CD14-positive monocyte (primary cell): ENCODE data around the gene ROR1. TPM values are rescaled to one million over a fixed set of nuclear protein-coding genes. Genes with fewer than 3 reads are reported as not detected.

Experiments
- DNase-seq, 3 donors: peaks; one replicate each; pipeline ENCODE4 v3.0.0-alpha.2; 2011 to 2022
- H2AFZ ChIP-seq: 2 replicates; pipeline ENCODE4 v1.6.0; 2012; ENCODE audit warnings: mild to moderate bottlenecking, low read depth, low read length, inconsistent platforms; ENCODE audit not compliant: insufficient read depth, poor library complexity, severe bottlenecking
- H3K27ac ChIP-seq, 2 donors: 1 replicate in 1 of 2; 2 replicates in 1 of 2; pipeline ENCODE4 v1.5.1; 2012 to 2013; ENCODE audit warnings: low read length in 2 of 2, control low read depth in 1 of 2, inconsistent platforms in 1 of 2, low read depth in 1 of 2, mild to moderate bottlenecking in 1 of 2
- H3K27me3 ChIP-seq, 2 donors: one replicate each; pipeline versions ENCODE4 v1.6.0 to v1.6.1; 2011 to 2013; ENCODE audit warnings: low read length in 2 of 2; ENCODE audit not compliant: control insufficient read depth in 2 of 2, insufficient read depth in 2 of 2
- H3K36me3 ChIP-seq, 2 donors: replicated peaks in 1 of 2; 1 replicate in 1 of 2; 2 replicates in 1 of 2; pipeline versions ENCODE4 v1.5.1 to v1.6.1; 2012 to 2013; ENCODE audit warnings: low read length in 2 of 2, control low read depth in 1 of 2, inconsistent platforms in 1 of 2, mild to moderate bottlenecking in 1 of 2; ENCODE audit not compliant: insufficient read depth in 2 of 2, control insufficient read depth in 1 of 2
- H3K4me1 ChIP-seq, 2 donors: 1 replicate in 1 of 2; 2 replicates in 1 of 2; pipeline versions ENCODE4 v1.5.1 to v1.6.1; 2012 to 2013; ENCODE audit warnings: low read length in 2 of 2, control low read depth in 1 of 2, inconsistent platforms in 1 of 2, mild to moderate bottlenecking in 1 of 2, moderate library complexity in 1 of 2; ENCODE audit not compliant: insufficient read depth in 2 of 2, control insufficient read depth in 1 of 2
- H3K4me2 ChIP-seq: replicated peaks from 2 replicates; pipeline ENCODE3; 2012; ENCODE audit warnings: low read length, moderate library complexity, mild to moderate bottlenecking; ENCODE audit not compliant: poor library complexity, severe bottlenecking; ENCODE audit errors: extremely low read depth
- H3K4me3 ChIP-seq, 3 experiments: fragments of 200-600 bp in 1 of 3; sonication (generic) in 1 of 3; replicated peaks in 1 of 3; 1 replicate in 2 of 3; 2 replicates in 1 of 3; pipeline ENCODE4 v1.5.1; 2011 to 2013; ENCODE audit warnings: low read length in 3 of 3, mild to moderate bottlenecking in 3 of 3, control low read depth in 2 of 3, low read depth in 2 of 3, inconsistent platforms in 1 of 3, moderate library complexity in 1 of 3
- H3K79me2 ChIP-seq: 2 replicates; pipeline ENCODE4 v1.6.0; 2012; ENCODE audit warnings: mild to moderate bottlenecking, control low read depth, inconsistent platforms, low read length, moderate library complexity; ENCODE audit not compliant: insufficient read depth
- H3K9ac ChIP-seq: 2 replicates; pipeline ENCODE4 v1.6.0; 2017; ENCODE audit warnings: low read length, mild to moderate bottlenecking; ENCODE audit not compliant: insufficient read depth, poor library complexity, severe bottlenecking
- H3K9me3 ChIP-seq, 2 donors: replicated peaks in 1 of 2; 1 replicate in 1 of 2; 2 replicates in 1 of 2; pipeline versions ENCODE4 v1.5.1 to v1.6.1; 2012 to 2013; ENCODE audit warnings: low read length in 2 of 2, control low read depth in 1 of 2; ENCODE audit not compliant: control insufficient read depth in 1 of 2, insufficient read depth in 1 of 2
- H4K20me1 ChIP-seq: 2 replicates; pipeline ENCODE4 v1.6.0; 2012; ENCODE audit warnings: mild to moderate bottlenecking, low read length, control low read depth, moderate library complexity; ENCODE audit not compliant: insufficient read depth
- H3K27ac Mint-ChIP-seq, 7 donors: one replicate each; pipeline ENCODE4 v1.8.0; 2020; ENCODE audit warnings: mild to moderate bottlenecking in 7 of 7, mixed read lengths in 7 of 7, moderate library complexity in 6 of 7, inconsistent platforms in 2 of 7
- H3K27me3 Mint-ChIP-seq, 3 donors: one replicate each; pipeline ENCODE4 v1.8.0; 2021 to 2022; ENCODE audit warnings: low read depth in 3 of 3, mild to moderate bottlenecking in 3 of 3, mixed read lengths in 3 of 3, moderate library complexity in 3 of 3, inconsistent platforms in 1 of 3
- H3K36me3 Mint-ChIP-seq, 2 donors: one replicate each; pipeline ENCODE4 v1.8.0; 2020; ENCODE audit warnings: mixed read lengths in 2 of 2, inconsistent platforms in 1 of 2, mild to moderate bottlenecking in 1 of 2
- H3K4me1 Mint-ChIP-seq: one replicate; pipeline ENCODE4 v1.8.0; 2020; ENCODE audit warnings: mild to moderate bottlenecking, mixed read lengths
- H3K4me3 Mint-ChIP-seq, 2 donors: one replicate each; pipeline ENCODE4 v1.8.0; 2020; ENCODE audit warnings: mild to moderate bottlenecking in 2 of 2, mixed read lengths in 2 of 2, moderate library complexity in 1 of 2
- H3K9me3 Mint-ChIP-seq, 7 donors: one replicate each; pipeline ENCODE4 v1.8.0; 2020 to 2022; ENCODE audit warnings: mixed read lengths in 7 of 7, mild to moderate bottlenecking in 6 of 7, moderate library complexity in 6 of 7, inconsistent platforms in 2 of 7
- CTCF ChIP-seq: fragments of 200-600 bp; IDR thresholded peaks from one replicate; pipeline ENCODE4 v1.8.0; 2022; ENCODE audit warnings: antibody characterized with exemption, mild to moderate bottlenecking
- WGBS: methylation state at CpG from one replicate; pipeline ENCODE4 v1.1.5; 2013; ENCODE audit warnings: missing lambda C conversion rate; ENCODE audit not compliant: insufficient coverage; 5-methylcytosine and 5-hydroxymethylcytosine counted together
- intact Hi-C, 2 donors: fragments of 100-400 bp; cut with micrococcal nuclease; formaldehyde crosslinking; loops; one replicate each; pipeline versions ENCODE4 v1.15.0 to v1.15.1; 2023
- polyA plus RNA-seq, 3 donors: library from polyadenylated mRNA; depleted of rRNA in 1 of 3; unstranded in 2 of 3; stranded (reverse) in 1 of 3; fragments of 300-500 nt in 2 of 3; fragments of >200 nt in 1 of 3; fragmentation: Illumina TruSeq in 2 of 3; gene quantifications; 1 replicate in 2 of 3; 2 replicates in 1 of 3; pipeline ENCODE4 v1.2.3, GENCODE V29; 2012 to 2021

The ROR1 gene
- polyA plus RNA-seq, 3 donors: not detected

- intact Hi-C loops: no loop called here
- H3K36me3 ChIP-seq: no peaks in the 10 kb centered on the region
- H3K9me3 ChIP-seq: no peaks in the 10 kb centered on the region
- no peaks in the 10 kb centered on the region for H3K4me1 ChIP-seq
- Mint-ChIP-seq H3K9me3 (peaks cover 0 to 3% (median 0%) of the 10 kb centered on the region in 7 donors), H3K4me3 (no peak overlapping the region), H3K36me3 (no peaks in the 10 kb centered on the region), H3K27me3 (peaks cover 0 to 4% (median 2%) of the 10 kb centered on the region in 3 donors), H3K4me1 (no peaks in the 10 kb centered on the region), H3K27ac (peak overlapping the region in 3 of 7 donors; percentile 36 to 66 (median 46))
- no peak overlapping the region for H2AFZ ChIP-seq
- WGBS: no CpG with 5 or more reads among the region's 5 CpGs
- H3K27ac ChIP-seq: no peak overlapping the region
- no peak for TF ChIP-seq CTCF
- no peaks in the 10 kb centered on the region for H4K20me1 ChIP-seq
- no peak overlapping the region for H3K9ac ChIP-seq
- H3K79me2 ChIP-seq: no peaks in the 10 kb centered on the region
- no peak for DNase-seq
- no peaks in the 10 kb centered on the region for H3K27me3 ChIP-seq
- no peak overlapping the region for H3K4me2 ChIP-seq
- no peak overlapping the region for H3K4me3 ChIP-seq
Observed at GRCh38 chr1:64183395-64184002, 409.7 kb downstream of the ROR1 start.

- Histone ChIP-seq H3K4me2 (no peak overlapping the region), H3K4me1 (no peaks in the 10 kb centered on the region), H3K4me3 (no peak overlapping the region), H4K20me1 (no peaks in the 10 kb centered on the region), H3K36me3 (no peaks in the 10 kb centered on the region), H3K27ac (no peak overlapping the region), H3K79me2 (no peaks in the 10 kb centered on the region), H3K9me3 (no peaks in the 10 kb centered on the region), H3K27me3 (no peaks in the 10 kb centered on the region), H3K9ac (no peak overlapping the region), H2AFZ (no peak overlapping the region)
- Mint-ChIP-seq H3K27ac (peak overlapping the region in 1 of 7 donors; percentile 46), H3K4me1 (no peaks in the 10 kb centered on the region), H3K4me3 (no peak overlapping the region), H3K27me3 (peaks cover 0 to 4% (median 2%) of the 10 kb centered on the region in 3 donors), H3K9me3 (peaks cover 0 to 3% (median 0%) of the 10 kb centered on the region in 7 donors), H3K36me3 (no peaks in the 10 kb centered on the region)
- intact Hi-C loops: no loop called here
- TF ChIP-seq CTCF: no peak
- no peak for DNase-seq
- no CpG with 5 or more reads among the region's 5 CpGs for WGBS
Observed at GRCh38 chr1:64184003-64184440, 410.2 kb downstream of the ROR1 start.
